SU-DHL-6 (cell line): ENCODE data around the gene PKD1L1.

Source experiments
- H2AFZ ChIP-seq: fragments of 200-600 bp; sonication (generic); 2 replicates; pipeline ENCODE4 v1.6.1; 2014; ENCODE audit warnings: low read depth, mild to moderate bottlenecking, moderate library complexity, mixed read lengths, antibody characterized with exemption, low read length; ENCODE audit not compliant: severe bottlenecking
- H3F3A ChIP-seq: fragments of 200-600 bp; shearing (Covaris generic); 2 replicates; pipeline ENCODE4 v1.6.0; 2016; ENCODE audit warnings: antibody characterized with exemption, mild to moderate bottlenecking; ENCODE audit not compliant: insufficient read depth
- H3K27ac ChIP-seq: fragments of 200-600 bp; sonication (generic); 2 replicates; pipeline ENCODE4 v1.5.1; 2016; ENCODE audit warnings: low read depth, mild to moderate bottlenecking, low read length, moderate library complexity, mixed read lengths
- H3K27me3 ChIP-seq: fragments of 200-600 bp; sonication (generic), shearing (Covaris generic); 2 replicates; pipeline ENCODE4 v1.6.0; 2014; ENCODE audit warnings: mild to moderate bottlenecking, low read length
- H3K36me3 ChIP-seq: fragments of 200-600 bp; sonication (generic); 2 replicates; pipeline ENCODE4 v1.6.1; 2014; ENCODE audit warnings: mild to moderate bottlenecking, low read length, mixed read lengths
- H3K4me2 ChIP-seq: fragments of 300-600, 200-600 bp; shearing (Covaris generic), sonication (generic); 2 replicates; pipeline ENCODE4 v1.6.0; 2014; ENCODE audit warnings: low read length, low read depth, mild to moderate bottlenecking; ENCODE audit not compliant: poor library complexity, severe bottlenecking
- H3K4me3 ChIP-seq: fragments of 200-600 bp; sonication (generic); 2 replicates; pipeline ENCODE4 v1.5.1; 2014; ENCODE audit warnings: antibody characterized with exemption, low read length, mild to moderate bottlenecking, mixed read lengths; ENCODE audit not compliant: insufficient read depth, poor library complexity, severe bottlenecking
- H3K79me2 ChIP-seq: fragments of 200-600 bp; sonication (generic); 2 replicates; pipeline ENCODE4 v1.6.1; 2014; ENCODE audit warnings: mild to moderate bottlenecking, low read length, moderate library complexity; ENCODE audit not compliant: insufficient read depth
- H3K9ac ChIP-seq: fragments of 200-600 bp; sonication (generic); 2 replicates; pipeline ENCODE4 v1.7.0; 2014; ENCODE audit warnings: mild to moderate bottlenecking, low read length
- H3K9me2 ChIP-seq: fragments of 200-600 bp; sonication (generic); replicated peaks from 2 replicates; pipeline ENCODE4 v1.6.1; 2014; ENCODE audit warnings: low read length; ENCODE audit not compliant: insufficient read depth
- H3K9me3 ChIP-seq: fragments of 200-600 bp; sonication (generic); 2 replicates; pipeline ENCODE4 v1.6.1; 2014; ENCODE audit warnings: low read length, mixed read lengths; ENCODE audit not compliant: insufficient read depth
- H4K20me1 ChIP-seq: fragments of 200-600 bp; sonication (generic); 2 replicates; pipeline ENCODE4 v1.6.1; 2014; ENCODE audit warnings: low read depth, mild to moderate bottlenecking, antibody characterized with exemption, low read length, moderate library complexity, mixed read lengths
- CTCF ChIP-seq: fragments of 200-600 bp; sonication (generic); IDR thresholded peaks from one replicate; pipeline ENCODE4 v1.5.1; 2017; ENCODE audit warnings: antibody characterized with exemption, mild to moderate bottlenecking, low read length, moderate library complexity; ENCODE audit not compliant: insufficient read depth, poor library complexity, severe bottlenecking
- EZH2phosphoT487 ChIP-seq: fragments of 200-600 bp; sonication (generic), shearing (Covaris generic); conservative IDR thresholded peaks from 2 replicates; pipeline ENCODE4 v1.6.1; 2018; ENCODE audit warnings: mild to moderate bottlenecking, antibody characterized with exemption, low read length, moderate library complexity, mixed read lengths

Gene PKD1L1

GRCh38 chr7:47979145-47979831 is 31.0 kb upstream of the PKD1L1 start, which contains the start of gene HUS1:
HUS1 (minus strand) TSS chr7:47979615; CDS start chr7:47979519, 96 bp downstream.
- H2AFZ ChIP-seq = peak within 1 kb of the TSS; percentile 92
- TF ChIP-seq CTCF = no peak
- no peak for TF ChIP-seq EZH2phosphoT487
- no peaks in the 10 kb centered on the region for H4K20me1 ChIP-seq
- H3K27me3 ChIP-seq = no peaks in the 10 kb centered on the region
- H3K79me2 ChIP-seq = peaks cover 20% of the 10 kb centered on the region
- peak within 1 kb of the TSS; percentile 77 for H3K4me3 ChIP-seq
- peak within 1 kb of the TSS; percentile 72 for H3K9ac ChIP-seq
- peaks cover 23% of the 10 kb centered on the region for H3F3A ChIP-seq
- H3K9me2 ChIP-seq = no peaks in the 10 kb centered on the region
- no peaks in the 10 kb centered on the region for H3K9me3 ChIP-seq
- H3K4me2 ChIP-seq = peak within 1 kb of the TSS; percentile 85
- H3K27ac ChIP-seq = peak within 1 kb of the TSS; percentile 90
- peaks cover 35% of the 10 kb centered on the region for H3K36me3 ChIP-seq

GRCh38 chr7:47978790-47979144 is 30.5 kb upstream of the PKD1L1 start:
- H3K9me2 ChIP-seq = no peaks in the 10 kb centered on the region
- TF ChIP-seq CTCF = no peak
- no peak for TF ChIP-seq EZH2phosphoT487
- H3K9ac ChIP-seq = peak overlapping the region; percentile 72
- peaks cover 20% of the 10 kb centered on the region for H3K79me2 ChIP-seq
- peaks cover 40% of the 10 kb centered on the region for H3K36me3 ChIP-seq
- H4K20me1 ChIP-seq = no peaks in the 10 kb centered on the region
- peaks cover 23% of the 10 kb centered on the region for H3F3A ChIP-seq
- peak overlapping the region; percentile 90 for H3K27ac ChIP-seq
- no peaks in the 10 kb centered on the region for H3K27me3 ChIP-seq
- H3K4me2 ChIP-seq = peak overlapping the region; percentile 85
- no peak overlapping the region for H2AFZ ChIP-seq
- H3K4me3 ChIP-seq = peak overlapping the region; percentile 77
- H3K9me3 ChIP-seq = no peaks in the 10 kb centered on the region

- Histone ChIP-seq H3K9ac (no peak overlapping the region), H3K27me3 (no peaks in the 10 kb centered on the region), H3K9me3 (no peaks in the 10 kb centered on the region), H4K20me1 (no peaks in the 10 kb centered on the region), H3K4me2 (no peak overlapping the region), H3K9me2 (no peaks in the 10 kb centered on the region), H2AFZ (no peak overlapping the region), H3K36me3 (peaks cover 60% of the 10 kb centered on the region), H3K79me2 (peaks cover 18% of the 10 kb centered on the region), H3K4me3 (no peak overlapping the region), H3K27ac (no peak overlapping the region), H3F3A (peaks cover 16% of the 10 kb centered on the region)
- TF ChIP-seq CTCF (no peak), EZH2phosphoT487 (no peak)
Observed at GRCh38 chr7:47973739-47974138, 25.5 kb upstream of the PKD1L1 start.
